Measurements from ENCODE around the gene DDA1.
"Not testable (repeated sequence)": the region's sequence is repeated elsewhere in the genome, so short reads cannot be mapped to it uniquely, and the experiment has no call there.

Gene DDA1

DNA sequence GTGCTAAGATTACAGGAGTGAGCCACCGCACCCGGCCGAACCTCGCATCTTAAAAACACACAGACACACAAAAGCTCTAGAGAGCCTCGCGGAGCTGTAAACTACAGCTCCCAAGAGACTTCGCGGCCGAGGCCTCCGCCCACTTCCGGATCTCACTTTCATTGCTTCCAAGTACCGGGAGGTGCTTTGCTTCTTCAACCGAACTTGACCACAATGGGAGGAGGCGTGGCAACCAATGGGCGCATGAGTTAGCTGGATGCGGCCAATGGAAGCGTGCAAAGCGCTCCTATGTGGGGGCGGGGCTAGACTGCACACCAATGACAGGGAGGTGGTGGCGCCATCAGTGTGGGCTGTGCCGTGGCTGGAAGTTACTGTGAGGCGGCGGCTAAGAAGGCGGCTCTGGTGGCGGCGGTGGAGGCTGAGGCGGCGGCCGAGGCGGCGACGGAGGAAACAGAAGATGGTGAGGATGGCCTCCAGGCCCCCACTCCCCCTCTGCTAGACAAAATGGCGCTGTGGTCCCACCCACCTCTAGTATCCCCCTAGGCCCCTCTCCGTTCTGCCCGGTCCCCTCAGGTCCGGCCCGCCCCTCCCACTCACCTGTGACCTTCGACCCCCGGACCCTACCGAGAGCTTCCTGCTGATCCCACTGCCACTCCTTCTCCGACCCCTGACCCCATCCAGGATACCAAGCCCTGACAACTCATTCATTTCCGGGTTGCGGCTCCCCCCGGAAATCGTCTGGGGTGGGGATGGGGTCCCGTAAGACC lies at the start of gene DDA1:
Gene DDA1, plus strand, starts transcription at position 366 of the 767 bp plus-strand sequence. Its CDS starts 92 bp downstream, at position 458.
- DNase-seq = peak; percentile 93 to 100 (median 99)

DNA sequence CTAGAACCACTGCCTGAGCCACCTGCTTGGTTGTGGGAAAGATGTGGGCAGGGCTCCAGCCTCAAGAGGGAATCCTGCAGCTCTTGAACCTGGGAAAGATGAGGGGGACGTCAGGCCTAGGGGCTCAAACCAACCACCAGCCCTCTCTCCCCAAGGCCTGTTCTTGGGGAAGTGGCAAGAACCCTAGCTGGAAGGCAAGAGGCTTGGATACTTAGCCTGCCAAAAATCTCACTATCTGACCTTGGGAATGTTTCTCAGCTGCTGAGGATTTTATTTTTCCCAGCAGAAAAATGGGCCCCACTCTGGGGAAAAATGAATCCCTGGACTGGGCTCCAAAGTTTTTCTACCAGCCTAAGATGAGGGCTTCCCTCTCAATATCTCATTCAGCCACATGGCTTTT lies 49.4 kb upstream of the DDA1 start:
- DNase-seq = no peak

DNA sequence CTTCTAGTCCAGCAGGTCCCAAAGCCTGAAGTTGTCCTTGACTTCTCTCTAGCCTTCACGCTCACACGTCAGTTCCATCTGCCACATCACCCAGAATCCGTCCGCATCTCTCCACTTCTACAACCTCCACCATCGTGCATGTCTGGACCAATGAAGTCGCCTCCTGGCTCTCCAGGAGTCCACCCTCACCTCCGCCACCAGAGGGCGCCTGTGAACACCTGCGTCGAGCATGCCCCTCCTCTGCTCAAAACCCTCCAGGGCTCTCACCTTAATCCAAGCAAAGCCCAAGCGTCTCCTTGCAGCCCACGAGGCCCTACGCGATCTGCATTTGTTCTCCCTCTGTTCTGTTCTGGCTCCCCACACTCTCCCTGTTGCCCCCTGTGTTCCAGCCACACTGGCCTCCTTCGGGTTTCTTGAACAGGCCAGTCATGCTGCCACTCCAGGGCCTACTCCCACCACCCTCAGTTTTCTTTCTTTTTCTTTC lies 48.5 kb upstream of the DDA1 start:
- DNase-seq = peak; percentile 73 to 91 (median 84)

DNA sequence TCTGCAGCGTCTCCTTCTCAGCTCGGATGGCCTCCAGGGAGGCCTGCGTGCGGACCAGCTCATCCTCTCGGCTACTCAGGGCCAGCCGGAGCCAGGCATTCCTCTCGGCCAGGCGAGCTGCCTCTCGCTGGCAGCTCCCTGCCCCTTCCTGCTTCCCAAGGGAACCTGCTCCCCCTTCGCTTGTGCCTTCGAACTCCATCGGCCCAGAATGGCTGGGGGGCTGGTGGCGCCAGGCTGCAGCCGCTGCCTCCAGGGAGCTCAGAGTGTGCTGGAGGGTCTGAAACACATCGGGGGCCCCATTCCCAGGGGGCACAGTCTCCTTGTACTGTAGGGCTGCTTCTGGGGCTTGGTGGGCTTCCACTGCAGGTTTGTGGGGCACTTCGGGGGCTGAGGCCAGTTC lies 46.8 kb upstream of the DDA1 start:
- no peak for DNase-seq

DNA sequence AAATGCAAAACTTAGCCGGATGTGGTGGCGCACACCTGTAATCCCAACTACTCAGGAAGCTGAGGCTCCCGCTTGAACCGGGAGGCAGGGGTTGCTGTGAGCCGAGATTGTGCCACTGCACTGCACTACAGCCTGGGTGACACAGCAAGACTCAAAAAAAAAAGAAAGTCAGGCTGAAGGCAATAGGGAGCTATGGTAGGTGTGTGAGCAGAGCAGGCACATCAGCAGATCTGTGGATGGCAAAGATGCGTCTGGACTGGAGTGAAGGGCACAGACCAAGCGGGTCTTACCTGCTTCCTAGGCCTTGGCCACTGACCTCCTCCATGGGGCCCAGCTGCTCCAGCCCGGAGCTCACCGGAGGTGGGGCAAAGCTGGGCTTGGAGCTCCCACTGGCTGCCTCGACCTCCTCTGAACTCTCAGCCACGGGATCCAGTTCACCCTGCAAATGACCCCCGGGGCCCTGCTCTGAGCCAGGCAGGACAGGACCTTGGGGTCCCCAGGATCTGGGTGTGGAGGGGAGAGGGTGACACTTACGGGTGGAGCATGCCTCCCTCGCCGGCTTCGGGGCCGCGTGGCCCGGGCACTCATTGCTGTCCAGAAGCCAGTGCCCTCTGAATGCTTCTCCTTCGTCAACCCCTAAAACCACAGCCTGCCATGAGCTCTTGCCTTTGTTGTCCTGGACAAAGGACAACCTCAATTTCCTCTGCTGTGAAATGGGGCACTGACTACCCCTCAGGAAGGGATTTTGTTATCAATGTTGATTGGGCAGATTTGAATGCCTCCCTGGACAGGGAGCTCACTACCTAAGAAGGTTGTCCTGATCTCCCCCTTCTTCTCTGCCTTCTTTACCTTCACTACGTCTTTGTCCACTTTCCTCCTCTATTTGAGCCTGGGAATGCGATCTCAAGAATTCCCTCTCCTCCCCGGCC lies 45.4 kb upstream of the DDA1 start:
- DNase-seq = no peak

DNA sequence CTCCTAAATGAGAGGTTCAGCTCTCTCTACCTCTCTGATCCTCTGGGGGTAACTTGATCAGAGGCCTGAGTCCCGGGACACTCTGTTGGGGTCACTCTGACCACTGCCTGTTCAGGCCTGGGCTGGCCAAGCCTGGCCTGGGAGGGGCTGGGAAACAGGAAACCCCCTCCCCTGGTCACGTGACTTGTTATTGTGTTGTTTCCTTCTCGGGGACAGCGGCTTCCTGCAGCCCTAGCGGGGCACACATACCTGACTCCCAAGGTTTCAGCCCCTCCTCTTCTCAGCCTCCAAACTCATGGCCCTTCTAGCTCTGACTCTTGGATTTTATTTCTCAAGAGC lies 44.8 kb upstream of the DDA1 start, which contains the start of gene USHBP1:
Gene USHBP1, minus strand, starts transcription at position 105 of the 339 bp plus-strand sequence. CDS start 446 bp downstream, outside the sequence.
- DNase-seq = no peak

DNA sequence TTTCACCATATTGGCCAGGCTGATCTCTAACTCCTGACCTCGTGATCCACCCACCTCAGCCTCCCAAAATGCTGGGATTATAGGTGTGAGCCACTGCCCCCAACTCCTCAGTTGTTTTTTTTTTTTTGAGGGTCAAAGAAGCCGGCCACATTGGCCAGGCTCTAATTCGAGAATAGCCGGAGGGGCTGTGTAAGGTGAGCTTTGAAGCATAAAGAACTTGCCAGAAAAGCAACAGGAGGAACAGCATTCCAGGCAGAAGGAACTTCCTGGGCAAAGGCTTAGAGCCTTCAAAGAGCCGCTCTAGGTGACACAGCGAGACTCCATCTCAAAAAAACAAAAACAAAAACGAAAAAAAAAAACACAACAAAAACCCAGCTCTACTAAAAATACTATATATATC lies 43.3 kb upstream of the DDA1 start:
- no peak for DNase-seq

DNA sequence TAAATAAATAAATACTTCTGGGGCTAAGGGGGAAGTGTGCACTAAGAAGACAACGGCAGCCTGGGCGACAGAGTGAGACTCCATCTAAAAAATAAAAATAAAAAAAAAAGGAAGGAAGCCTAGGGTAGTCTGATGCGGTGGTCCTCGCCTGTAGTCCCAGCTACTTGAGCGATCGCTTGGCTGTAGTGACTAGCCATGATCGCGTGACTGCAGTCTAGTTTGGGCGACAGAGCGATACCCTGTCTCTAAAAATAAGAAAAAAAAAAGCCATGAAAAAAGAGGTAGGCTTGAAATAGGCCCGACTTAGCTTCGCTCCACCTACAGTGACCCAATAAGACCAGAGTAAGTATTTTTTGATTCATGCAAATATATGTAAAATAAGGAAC lies 42.8 kb upstream of the DDA1 start:
- no peak for DNase-seq

DNA sequence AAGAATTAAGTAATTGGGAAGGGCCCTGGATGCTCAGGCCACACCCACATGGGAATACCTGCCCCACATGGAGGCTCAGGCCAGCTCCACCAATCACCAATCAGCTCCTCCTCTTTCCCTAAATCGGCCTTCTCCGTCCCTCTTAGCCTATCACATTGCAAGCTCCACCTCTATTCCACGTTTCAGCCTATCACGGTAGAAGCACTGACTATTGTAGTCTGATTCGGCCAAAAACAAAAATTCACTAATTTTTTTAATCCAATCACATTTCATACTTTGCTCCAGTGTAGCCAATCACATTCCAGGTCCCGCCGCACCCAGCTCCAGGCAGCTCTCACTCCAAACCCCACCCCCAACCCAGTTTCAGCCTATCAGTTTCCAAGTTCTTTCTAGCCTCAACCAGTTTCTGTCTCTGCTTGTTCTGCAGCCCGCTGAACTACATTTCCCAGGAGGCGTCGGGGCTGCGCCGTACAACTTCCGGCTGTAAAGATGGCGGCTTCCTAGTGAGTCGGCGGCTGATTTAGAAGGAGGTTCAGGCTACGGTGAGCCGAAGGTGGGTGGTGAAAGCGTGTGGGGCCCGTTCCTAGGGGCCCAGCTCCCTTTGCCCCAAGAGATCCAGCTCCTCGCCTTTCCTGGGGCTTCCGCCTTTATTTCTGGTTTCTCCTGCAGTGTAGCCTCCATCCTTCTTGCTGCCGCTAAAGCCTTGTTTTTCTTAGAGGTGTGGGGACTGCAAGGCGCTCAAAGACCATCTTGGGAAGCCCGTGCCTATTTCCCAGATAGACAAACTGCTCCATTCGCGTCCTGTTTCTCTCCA lies 42.2 kb upstream of the DDA1 start, which contains the start of gene BABAM1:
Gene BABAM1, plus strand, starts transcription at position 469 of the 814 bp plus-strand sequence. CDS start 1,364 bp downstream, outside the sequence.
- DNase-seq = peak; percentile 84 to 98 (median 96)

DNA sequence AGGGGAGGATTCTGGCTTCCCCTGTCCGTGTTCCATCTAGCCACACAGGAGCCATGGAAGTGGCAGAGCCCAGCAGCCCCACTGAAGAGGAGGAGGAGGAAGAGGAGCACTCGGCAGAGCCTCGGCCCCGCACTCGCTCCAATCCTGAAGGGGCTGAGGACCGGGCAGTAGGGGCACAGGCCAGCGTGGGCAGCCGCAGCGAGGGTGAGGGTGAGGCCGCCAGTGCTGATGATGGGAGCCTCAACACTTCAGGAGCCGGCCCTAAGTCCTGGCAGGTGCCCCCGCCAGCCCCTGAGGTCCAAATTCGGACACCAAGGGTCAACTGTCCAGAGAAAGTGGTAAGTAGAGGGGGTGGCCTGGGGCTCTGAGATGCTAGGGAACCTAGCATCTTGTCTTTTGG lies 40.6 kb upstream of the DDA1 start:
- no peak for DNase-seq

DNA sequence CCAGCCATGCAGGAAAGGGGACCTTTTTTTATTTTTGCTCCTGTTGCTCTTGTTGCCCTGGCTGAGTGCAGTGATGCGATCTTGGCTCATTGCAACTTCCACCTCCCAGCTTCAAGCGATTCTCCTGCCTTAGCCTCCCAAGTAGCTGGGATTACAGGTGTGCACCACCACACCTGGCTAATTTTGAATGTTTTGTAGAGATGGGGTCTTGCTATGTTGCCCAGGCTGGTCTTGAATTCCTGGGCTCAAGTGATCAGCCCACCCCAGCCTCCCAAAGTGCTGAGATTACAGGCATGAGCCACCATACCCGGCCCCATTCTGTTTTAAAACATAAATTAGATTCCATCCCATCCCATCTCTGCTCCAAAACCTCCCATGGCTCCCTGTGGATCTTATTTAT lies 34.5 kb upstream of the DDA1 start:
- DNase-seq = not testable (repeated sequence)

DNA sequence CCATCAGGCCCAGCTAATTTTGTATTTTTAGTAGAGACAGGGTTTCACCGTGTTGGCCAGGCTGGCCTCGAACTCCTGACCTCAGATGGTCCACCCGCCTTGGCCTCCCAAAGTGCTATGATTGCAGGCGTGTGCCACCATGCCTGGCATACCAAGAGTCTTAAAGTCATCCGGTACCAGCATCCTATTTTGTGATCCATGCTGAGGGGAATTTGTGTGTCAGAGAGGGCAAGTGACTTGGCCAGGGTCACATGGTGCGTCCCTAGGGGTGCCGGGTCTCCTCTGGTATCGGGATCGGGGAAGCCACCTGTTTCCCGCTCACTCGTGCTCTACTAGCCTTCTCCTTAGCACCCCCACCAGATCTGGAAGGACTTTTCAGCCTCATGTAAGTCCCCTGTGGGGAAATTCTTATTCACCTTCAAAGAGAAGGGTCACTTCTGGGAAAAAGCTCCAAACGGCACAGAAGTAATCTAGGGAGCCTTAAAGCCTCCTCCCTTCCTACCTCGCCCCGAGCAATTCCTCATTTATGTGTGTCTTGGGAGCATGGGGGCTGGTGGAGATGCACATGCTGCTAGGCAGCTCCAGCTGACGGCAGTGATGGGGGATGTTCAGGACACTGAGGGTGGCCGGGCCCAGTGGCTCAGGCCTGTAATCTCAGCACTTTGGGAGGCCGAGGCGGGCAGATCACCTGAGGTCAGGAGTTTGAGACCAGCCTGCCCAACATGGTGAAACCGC lies 33.8 kb upstream of the DDA1 start:
- no peak for DNase-seq

DNA sequence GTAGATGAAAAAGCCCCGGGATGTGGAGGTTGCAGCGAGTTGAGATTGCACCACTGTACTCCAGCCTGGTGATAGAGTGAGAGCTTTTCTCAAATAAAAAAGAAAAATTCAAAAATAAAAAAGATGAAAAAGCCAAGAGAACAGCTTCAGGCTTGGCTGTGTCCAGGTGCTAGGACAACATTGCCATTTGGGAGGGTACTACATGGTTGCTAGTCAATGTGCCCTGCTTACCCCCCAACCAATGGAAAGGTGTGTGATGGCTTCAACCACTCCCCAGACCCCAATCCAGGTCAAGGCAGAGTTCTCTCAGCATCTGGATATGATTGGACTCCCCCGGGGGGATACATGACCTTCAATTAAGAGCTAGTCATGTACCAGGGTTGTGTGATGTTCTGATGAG lies 29.9 kb upstream of the DDA1 start:
- DNase-seq = no peak

DNA sequence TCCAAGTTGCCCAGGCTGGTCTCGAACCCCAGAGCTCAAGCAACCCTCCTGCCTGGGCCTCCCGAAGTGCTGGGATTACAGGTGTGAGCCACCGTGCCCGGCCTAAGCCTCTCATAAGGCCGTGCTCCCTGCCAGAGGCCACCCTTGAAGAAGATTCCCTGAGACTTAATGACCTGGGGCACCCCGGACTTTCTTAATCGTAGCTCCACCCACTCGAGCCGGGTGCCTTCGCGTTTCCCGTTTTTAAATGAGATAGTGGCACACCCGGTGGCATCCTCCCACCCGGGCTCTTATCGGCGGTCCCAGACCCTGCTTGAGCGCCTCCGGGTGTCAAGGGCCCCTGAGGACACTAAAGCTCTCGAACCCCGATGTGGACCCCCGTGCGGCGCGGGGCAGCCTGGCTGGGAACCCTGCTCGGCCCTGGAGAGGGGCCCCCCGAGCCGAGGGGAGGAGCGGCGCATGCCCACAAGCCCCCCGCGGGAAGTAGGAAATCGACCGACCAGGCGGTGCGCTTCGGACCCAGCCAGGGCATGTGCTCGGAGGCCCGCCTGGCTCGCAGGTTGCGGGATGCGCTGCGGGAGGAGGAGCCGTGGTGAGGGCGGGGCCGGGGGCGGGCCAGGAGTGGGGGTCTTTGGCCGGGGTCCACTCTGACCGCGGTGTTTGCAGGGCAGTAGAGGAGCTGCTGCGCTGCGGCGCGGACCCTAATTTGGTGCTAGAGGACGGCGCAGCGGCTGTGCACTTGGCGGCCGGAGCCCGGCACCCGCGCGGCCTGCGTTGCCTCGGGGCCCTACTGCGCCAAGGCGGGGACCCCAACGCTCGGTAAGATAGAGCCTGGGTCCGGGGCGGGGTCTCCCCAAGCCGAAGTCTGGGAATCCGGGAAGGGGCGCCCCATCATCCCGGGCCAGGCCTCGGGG lies 27.7 kb upstream of the DDA1 start, which contains the start of gene ANKLE1:
Gene ANKLE1, plus strand, starts transcription at position 511 of the 914 bp plus-strand sequence. Its CDS starts 20 bp downstream, at position 531.
- peak in 2 of 6 experiments; percentile 15 to 28 for DNase-seq

DNA sequence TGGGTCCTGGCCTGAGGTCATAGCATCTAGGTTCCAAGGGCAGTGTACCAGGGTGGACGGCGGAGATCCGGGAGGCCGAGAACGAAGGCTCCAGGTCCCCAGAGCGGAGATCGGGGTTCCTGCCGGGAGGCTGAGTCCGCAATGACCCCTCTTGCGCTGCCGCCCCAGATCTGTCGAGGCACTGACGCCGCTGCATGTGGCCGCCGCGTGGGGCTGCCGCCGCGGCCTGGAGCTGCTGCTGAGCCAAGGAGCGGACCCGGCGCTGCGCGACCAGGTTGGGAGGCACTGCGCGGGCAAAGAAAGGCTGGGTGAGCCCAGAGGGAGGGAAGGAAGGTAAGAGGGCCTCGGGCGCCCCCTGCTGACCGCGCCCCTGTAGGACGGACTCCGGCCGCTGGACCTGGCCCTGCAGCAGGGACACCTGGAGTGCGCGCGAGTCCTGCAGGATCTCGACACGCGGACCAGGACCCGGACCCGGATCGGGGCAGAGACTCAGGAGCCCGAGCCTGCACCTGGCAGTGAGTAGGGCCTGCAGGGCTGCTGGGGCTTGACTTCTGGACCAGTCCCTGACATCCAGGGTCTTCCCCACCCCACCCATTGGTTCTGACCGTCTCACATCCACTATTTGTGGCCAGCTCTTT lies 26.8 kb upstream of the DDA1 start:
- peak; percentile 47 to 74 (median 69) for DNase-seq

DNA sequence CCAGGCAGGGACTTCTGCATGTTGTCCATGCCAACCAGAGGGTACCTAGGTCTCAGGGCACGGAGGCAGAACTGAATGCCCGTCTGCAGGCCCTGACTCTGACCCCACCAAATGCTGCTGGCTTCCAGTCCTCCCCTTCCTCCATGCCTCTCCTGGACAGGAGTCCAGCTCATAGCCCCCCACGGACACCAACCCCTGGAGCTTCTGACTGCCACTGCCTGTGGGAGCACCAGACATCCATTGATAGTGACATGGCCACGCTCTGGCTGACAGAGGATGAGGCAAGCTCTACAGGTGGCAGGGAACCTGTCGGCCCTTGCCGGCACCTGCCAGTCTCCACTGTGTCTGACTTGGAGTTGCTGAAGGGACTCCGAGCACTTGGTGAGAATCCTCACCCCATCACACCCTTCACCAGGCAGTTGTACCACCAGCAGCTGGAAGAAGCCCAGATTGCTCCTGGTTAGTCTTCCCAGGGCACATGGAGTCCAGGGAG lies 25.8 kb upstream of the DDA1 start:
- DNase-seq = no peak

DNA sequence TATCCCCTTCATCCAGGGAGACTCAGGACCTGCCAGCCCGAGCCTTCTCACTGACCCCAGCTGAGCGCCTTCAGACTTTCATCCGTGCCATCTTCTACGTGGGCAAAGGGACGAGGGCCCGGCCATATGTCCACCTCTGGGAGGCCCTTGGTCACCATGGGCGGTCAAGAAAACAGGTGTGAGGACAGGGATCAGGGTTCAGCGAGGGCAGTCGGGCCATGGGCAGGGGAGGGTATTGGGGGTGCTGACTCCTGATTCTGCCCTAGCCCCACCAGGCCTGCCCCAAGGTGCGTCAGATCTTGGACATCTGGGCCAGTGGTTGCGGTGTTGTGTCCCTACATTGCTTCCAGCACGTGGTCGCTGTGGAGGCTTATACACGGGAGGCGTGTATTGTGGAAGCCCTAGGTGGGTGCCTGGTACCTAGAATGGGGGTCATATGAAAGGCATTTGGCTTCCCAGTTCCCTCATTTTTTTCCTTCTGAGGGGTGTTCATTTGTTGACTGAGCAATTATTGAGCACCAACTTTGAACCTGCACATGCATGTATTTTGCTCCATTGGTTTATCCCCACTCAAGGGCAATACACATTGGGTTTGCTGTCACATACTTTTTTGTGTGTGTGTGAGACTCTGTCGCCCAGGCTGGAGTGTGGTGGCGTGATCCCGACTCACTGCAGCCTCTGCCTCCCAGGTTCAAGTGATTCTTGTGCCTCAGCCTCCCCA lies 23.8 kb upstream of the DDA1 start:
- DNase-seq = no peak

DNA sequence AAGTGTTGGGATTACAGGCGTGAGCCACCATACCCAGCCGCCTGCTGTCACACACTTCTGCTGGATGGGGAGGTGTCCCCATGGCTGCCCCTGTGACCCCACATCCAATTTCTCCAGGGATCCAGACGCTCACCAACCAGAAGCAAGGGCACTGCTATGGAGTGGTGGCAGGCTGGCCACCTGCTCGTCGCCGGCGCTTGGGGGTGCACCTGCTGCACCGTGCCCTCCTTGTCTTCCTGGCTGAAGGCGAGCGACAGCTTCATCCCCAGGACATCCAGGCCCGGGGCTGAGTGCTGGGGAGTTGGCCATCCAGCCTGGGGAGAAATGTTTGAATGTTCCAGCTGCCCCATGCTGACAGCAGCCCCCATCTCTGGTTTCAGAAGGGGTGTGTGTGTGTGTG lies 23.1 kb upstream of the DDA1 start:
- no peak for DNase-seq

DNA sequence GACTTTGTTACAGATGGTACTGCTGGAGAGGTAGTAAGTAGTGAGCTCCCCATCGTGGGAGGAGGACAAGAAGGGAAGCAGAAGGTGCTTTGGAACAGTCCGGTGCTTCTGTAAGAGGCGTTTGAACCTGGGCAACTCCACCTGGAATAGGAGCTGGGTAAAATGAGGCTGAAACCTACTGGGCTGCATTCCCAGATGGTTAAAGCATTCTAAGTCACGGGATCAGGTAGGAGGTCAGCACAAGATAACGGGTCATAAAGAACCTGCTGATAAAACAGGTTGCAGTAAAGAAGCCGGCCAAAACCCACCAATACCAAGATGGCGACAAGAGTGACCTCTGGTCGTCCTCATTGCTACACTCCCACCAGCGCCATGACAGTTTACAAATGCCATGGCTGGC lies 22.6 kb upstream of the DDA1 start:
- no peak for DNase-seq

Data from stimulated activated naive CD4-positive, alpha-beta T cell (primary cell).